ENCODE results near the gene ATP2A2. TPM values are rescaled to one million over a fixed set of nuclear protein-coding genes. Genes with fewer than 3 reads are reported as not detected.

Gene ATP2A2
- total RNA-seq, 1 experiment from 2014 or later, result 154 TPM

GRCh38 chr12:110281549-110282299 is 677 bp downstream of the ATP2A2 start:
- TF ChIP-seq CTCF (conservative IDR thresholded peaks at IDR 0.05) (0 out of 2 replicates have a peak, but pooled peaks have one; percentile 17), EZH2 (IDR thresholded peaks at IDR 0.05; ENCODE audit: low read depth) (no peak)
- H3K27me3 ChIP-seq (ENCODE audit: insufficient read depth, low read depth), result no peaks in the 10 kb centered on the region
- peak overlapping the region; percentile 85 for H3K27ac ChIP-seq
- H2AFZ ChIP-seq, result peak overlapping the region; percentile 81
- peaks cover 41% of the 10 kb centered on the region for H3K36me3 ChIP-seq (ENCODE audit: low read depth)
- peak overlapping the region; percentile 96 for H3K4me3 ChIP-seq
- peaks cover 25% of the 10 kb centered on the region for H3F3A ChIP-seq (ENCODE audit: insufficient read depth, low read depth)
- ChIA-PET CTCF (no interaction called here), POLR2A (ENCODE audit: unreplicated experiment) (interaction anchor here (0.6 to 1.2 kb wide), 3 partner anchors 9 to 150 kb away, joined by 3 to 11 read pairs (median 3); no protein-coding TSS in a partner anchor)
- peaks cover 52% of the 10 kb centered on the region for H3K79me2 ChIP-seq (ENCODE audit: low read depth)
- peak overlapping the region; percentile 98 for H3K4me2 ChIP-seq
- no peaks in the 10 kb centered on the region for H3K9me2 ChIP-seq (ENCODE audit: insufficient read depth)
- peaks cover 44% of the 10 kb centered on the region for H4K20me1 ChIP-seq (ENCODE audit: insufficient read depth)
- BruUV-seq (replicated peaks), result no TSS peak
- H3K9me3 ChIP-seq (ENCODE audit: insufficient read depth, low read depth), result no peaks in the 10 kb centered on the region
- intact Hi-C loops (cut with micrococcal nuclease; ENCODE audit: unreplicated experiment), result loop anchor here (1.0 to 2.0 kb wide), 4 partner anchors 11 to 181 kb away; no protein-coding TSS in a partner anchor
- DNase-seq, result peak in 1 of 2 experiments; percentile 50
- peaks cover 33% of the 10 kb centered on the region for H3K4me1 ChIP-seq (replicated peaks; ENCODE audit: insufficient read depth)

- CTCF ChIA-PET, result interaction anchor here (0.7 kb wide), 1 partner anchor 16 kb away, joined by 4 read pairs; no protein-coding TSS in a partner anchor
- H2AFZ ChIP-seq, result peak overlapping the region; percentile 81
- H3K9me2 ChIP-seq (ENCODE audit: insufficient read depth), result no peaks in the 10 kb centered on the region
- H3K36me3 ChIP-seq (ENCODE audit: low read depth), result peaks cover 47% of the 10 kb centered on the region
- peak in 1 of 2 experiments; percentile 53 for DNase-seq
- H3K79me2 ChIP-seq (ENCODE audit: low read depth), result peaks cover 59% of the 10 kb centered on the region
- H4K20me1 ChIP-seq (ENCODE audit: insufficient read depth), result peaks cover 51% of the 10 kb centered on the region
- no TSS peak for BruUV-seq (replicated peaks)
- H3K27ac ChIP-seq, result peak overlapping the region; percentile 85
- no peak for TF ChIP-seq EZH2 (IDR thresholded peaks at IDR 0.05; ENCODE audit: low read depth)
- TF ChIP-seq CTCF (conservative IDR thresholded peaks at IDR 0.05), result no peak
- H3K4me3 ChIP-seq, result peak overlapping the region; percentile 96
- H3K27me3 ChIP-seq (ENCODE audit: insufficient read depth, low read depth), result no peaks in the 10 kb centered on the region
- POLR2A ChIA-PET (ENCODE audit: unreplicated experiment), result interaction anchor here (0.6 to 1.2 kb wide), 3 partner anchors 35 to 244 kb away, joined by 3 to 11 read pairs (median 3); no protein-coding TSS in a partner anchor
- peaks cover 33% of the 10 kb centered on the region for H3K4me1 ChIP-seq (replicated peaks; ENCODE audit: insufficient read depth)
- intact Hi-C loops (cut with micrococcal nuclease; ENCODE audit: unreplicated experiment), result loop anchor here (1.0 kb wide), 1 partner anchor 182 kb away; no protein-coding TSS in a partner anchor
- H3K4me2 ChIP-seq, result peak overlapping the region; percentile 98
- no peaks in the 10 kb centered on the region for H3K9me3 ChIP-seq (ENCODE audit: insufficient read depth, low read depth)
- H3F3A ChIP-seq (ENCODE audit: insufficient read depth, low read depth), result peaks cover 28% of the 10 kb centered on the region
These were observed 1.3 kb downstream of the ATP2A2 start for GRCh38 chr12:110282300-110282860.

GRCh38 chr12:110282956-110283817 is 2.1 kb downstream of the ATP2A2 start:
- ChIA-PET CTCF (interaction anchor here (0.7 kb wide), 1 partner anchor 16 kb away, joined by 4 read pairs; no protein-coding TSS in a partner anchor), POLR2A (ENCODE audit: unreplicated experiment) (interaction anchor here (0.5 to 0.7 kb wide), 2 partner anchors 102 to 245 kb away, joined by 3 to 8 read pairs; no protein-coding TSS in a partner anchor)
- no peak for DNase-seq
- TF ChIP-seq CTCF (conservative IDR thresholded peaks at IDR 0.05), result no peak
- no peak for TF ChIP-seq EZH2 (IDR thresholded peaks at IDR 0.05; ENCODE audit: low read depth)
- Histone ChIP-seq H3K27ac (no peak overlapping the region), H3K4me1 (replicated peaks; ENCODE audit: insufficient read depth) (peaks cover 33% of the 10 kb centered on the region), H3K9me3 (ENCODE audit: insufficient read depth, low read depth) (no peaks in the 10 kb centered on the region), H3K4me3 (peak overlapping the region; percentile 96), H3F3A (ENCODE audit: insufficient read depth, low read depth) (peaks cover 34% of the 10 kb centered on the region), H3K36me3 (ENCODE audit: low read depth) (peaks cover 52% of the 10 kb centered on the region), H3K9me2 (ENCODE audit: insufficient read depth) (no peaks in the 10 kb centered on the region), H4K20me1 (ENCODE audit: insufficient read depth) (peaks cover 56% of the 10 kb centered on the region), H3K4me2 (peak overlapping the region; percentile 98), H3K79me2 (ENCODE audit: low read depth) (peaks cover 67% of the 10 kb centered on the region), H2AFZ (no peak overlapping the region), H3K27me3 (ENCODE audit: insufficient read depth, low read depth) (no peaks in the 10 kb centered on the region)
- intact Hi-C loops (cut with micrococcal nuclease; ENCODE audit: unreplicated experiment), result loop anchor here (1.0 kb wide), 1 partner anchor 183 kb away; no protein-coding TSS in a partner anchor
- BruUV-seq (replicated peaks), result TSS peak; percentile 28

All from PC-9 (cell line).